ENCODE results near the gene SLC34A1.
A peak's percentile ranks its signal among the peaks of the same experiment; 100 is the strongest.

SLC34A1 gene

GRCh38 chr5:177397875-177398390 is 13.7 kb downstream of the SLC34A1 start:
- Histone ChIP-seq H4K20me1 (ENCODE audit: low read depth, low read length) (no peaks in the 10 kb centered on the region), H3K27ac (ENCODE audit: low read depth, low read length) (no peak overlapping the region), H3K36me3 (ENCODE audit: low read length) (no peaks in the 10 kb centered on the region), H2AFZ (ENCODE audit: low read depth, low read length, severe bottlenecking) (no peak overlapping the region), H3K9me3 (ENCODE audit: insufficient read depth, low read length) (no peaks in the 10 kb centered on the region), H3K4me2 (ENCODE audit: low read depth, low read length, poor library complexity, severe bottlenecking) (no peak overlapping the region), H3K79me2 (ENCODE audit: insufficient read depth, low read length) (no peaks in the 10 kb centered on the region), H3K27me3 (ENCODE audit: low read length) (no peaks in the 10 kb centered on the region), H3K9ac (ENCODE audit: low read length) (no peak overlapping the region), H3K4me3 (ENCODE audit: insufficient read depth, low read length, poor library complexity, severe bottlenecking) (no peak overlapping the region), H3K9me2 (replicated peaks; ENCODE audit: insufficient read depth, low read length) (no peaks in the 10 kb centered on the region), H3F3A (ENCODE audit: insufficient read depth) (no peaks in the 10 kb centered on the region)
- no peak for TF ChIP-seq CTCF (IDR thresholded peaks at IDR 0.05; ENCODE audit: insufficient read depth, low read length, poor library complexity, severe bottlenecking)
- no peak for TF ChIP-seq EZH2phosphoT487 (conservative IDR thresholded peaks at IDR 0.05; ENCODE audit: low read length)

GRCh38 chr5:177399997-177400868 is 16.0 kb downstream of the SLC34A1 start, which contains the start of gene PFN3:
TSS of gene PFN3 (minus strand) at chr5:177400661. CDS start at chr5:177400576, 85 bp downstream.
- H3K9me3 ChIP-seq (ENCODE audit: insufficient read depth, low read length) = no peaks in the 10 kb centered on the region
- H3K36me3 ChIP-seq (ENCODE audit: low read length) = no peaks in the 10 kb centered on the region
- H3K9ac ChIP-seq (ENCODE audit: low read length) = no peak within 1 kb of the TSS
- H2AFZ ChIP-seq (ENCODE audit: low read depth, low read length, severe bottlenecking) = no peak within 1 kb of the TSS
- H4K20me1 ChIP-seq (ENCODE audit: low read depth, low read length) = no peaks in the 10 kb centered on the region
- no peaks in the 10 kb centered on the region for H3K9me2 ChIP-seq (replicated peaks; ENCODE audit: insufficient read depth, low read length)
- no peak for TF ChIP-seq CTCF (IDR thresholded peaks at IDR 0.05; ENCODE audit: insufficient read depth, low read length, poor library complexity, severe bottlenecking)
- no peak for TF ChIP-seq EZH2phosphoT487 (conservative IDR thresholded peaks at IDR 0.05; ENCODE audit: low read length)
- H3K4me3 ChIP-seq (ENCODE audit: insufficient read depth, low read length, poor library complexity, severe bottlenecking) = no peak within 1 kb of the TSS
- H3K4me2 ChIP-seq (ENCODE audit: low read depth, low read length, poor library complexity, severe bottlenecking) = no peak within 1 kb of the TSS
- H3K27me3 ChIP-seq (ENCODE audit: low read length) = no peaks in the 10 kb centered on the region
- no peaks in the 10 kb centered on the region for H3F3A ChIP-seq (ENCODE audit: insufficient read depth)
- no peaks in the 10 kb centered on the region for H3K79me2 ChIP-seq (ENCODE audit: insufficient read depth, low read length)
- no peak within 1 kb of the TSS for H3K27ac ChIP-seq (ENCODE audit: low read depth, low read length)

GRCh38 chr5:177402271-177403043 is 18.2 kb downstream of the SLC34A1 start:
- Histone ChIP-seq H3K27ac (ENCODE audit: low read depth, low read length) (no peak overlapping the region), H2AFZ (ENCODE audit: low read depth, low read length, severe bottlenecking) (no peak overlapping the region)
- TF ChIP-seq EZH2phosphoT487 (conservative IDR thresholded peaks at IDR 0.05; ENCODE audit: low read length) (no peak), CTCF (IDR thresholded peaks at IDR 0.05; ENCODE audit: insufficient read depth, low read length, poor library complexity, severe bottlenecking) (no peak)

More at GRCh38 chr5:177402271-177403043, 18.2 kb downstream of the SLC34A1 start:
- no peak overlapping the region for H3K9ac ChIP-seq (ENCODE audit: low read length)
- H3K36me3 ChIP-seq (ENCODE audit: low read length) = no peaks in the 10 kb centered on the region
- no peak overlapping the region for H3K4me3 ChIP-seq (ENCODE audit: insufficient read depth, low read length, poor library complexity, severe bottlenecking)
- H3K9me3 ChIP-seq (ENCODE audit: insufficient read depth, low read length) = no peaks in the 10 kb centered on the region
- H3K4me2 ChIP-seq (ENCODE audit: low read depth, low read length, poor library complexity, severe bottlenecking) = peak overlapping the region; percentile 85
- no peaks in the 10 kb centered on the region for H3K79me2 ChIP-seq (ENCODE audit: insufficient read depth, low read length)
- no peaks in the 10 kb centered on the region for H3K9me2 ChIP-seq (replicated peaks; ENCODE audit: insufficient read depth, low read length)
- H4K20me1 ChIP-seq (ENCODE audit: low read depth, low read length) = no peaks in the 10 kb centered on the region
- no peaks in the 10 kb centered on the region for H3K27me3 ChIP-seq (ENCODE audit: low read length)
- no peaks in the 10 kb centered on the region; the same call in 1 of the 2 replicates for H3F3A ChIP-seq (ENCODE audit: insufficient read depth)

Data from SU-DHL-6 (cell line).